HS-27A (cell line): ENCODE data around the gene GRK3.
"Not testable (repeated sequence)": the region's sequence is repeated elsewhere in the genome, so short reads cannot be mapped to it uniquely, and the experiment has no call there.

Experiments used
- DNase-seq: peaks from one replicate; pipeline ENCODE4 v3.0.0-alpha.2; 2012; ENCODE audit warnings: low read depth, missing footprints

The GRK3 gene

GRCh38 chr22:25564320-25564978, at the start of gene GRK3:
GRK3 (plus strand) TSS chr22:25564675; CDS start chr22:25565041, 366 bp downstream.
- DNase-seq = peak; percentile 23

GRCh38 chr22:25518000-25518663, 46.3 kb upstream of the GRK3 start:
- no peak for DNase-seq

DNA sequence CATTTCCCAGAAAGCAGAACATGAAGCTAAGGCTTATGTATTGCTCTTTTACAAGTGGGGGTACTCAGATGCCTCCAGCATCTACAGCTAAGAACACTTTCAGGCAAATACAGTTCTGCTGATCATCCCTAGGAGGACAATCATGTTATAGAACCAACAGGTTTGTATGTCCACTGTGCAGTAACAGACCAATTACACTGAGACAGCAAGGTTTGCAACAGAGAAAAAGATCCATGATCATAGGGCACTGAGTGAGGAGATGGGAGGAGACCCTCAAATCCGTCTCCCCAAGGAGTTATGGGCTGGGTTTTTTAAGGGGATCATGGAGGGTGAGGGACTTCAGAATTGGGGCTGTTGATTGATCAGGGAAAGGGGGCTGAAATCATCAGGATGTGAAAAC, 39.1 kb upstream of the GRK3 start:
- DNase-seq = no peak

- not testable (repeated sequence) for DNase-seq
Measured at GRCh38 chr22:25525804-25526584, 38.5 kb upstream of the GRK3 start.

DNA sequence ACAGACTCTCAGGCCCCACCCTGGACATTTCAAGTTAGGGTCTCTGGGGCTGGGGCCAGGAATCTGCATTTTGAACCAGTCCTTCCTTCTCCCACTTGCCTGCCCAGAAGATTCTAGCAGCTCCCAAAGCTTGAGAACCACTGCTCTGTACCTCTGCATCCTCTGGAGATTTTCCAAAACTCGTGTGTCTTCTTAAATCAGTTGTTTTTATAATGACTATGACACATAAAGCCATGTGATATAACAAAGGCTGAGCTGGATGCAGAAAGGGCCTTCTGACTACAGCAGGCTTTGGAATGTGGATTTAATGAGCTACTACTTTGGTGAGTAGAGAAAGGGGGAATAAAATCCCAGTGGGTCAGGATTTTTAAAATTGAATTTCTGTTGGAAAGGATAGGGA, 37.5 kb upstream of the GRK3 start:
- DNase-seq = not testable (repeated sequence)

DNA sequence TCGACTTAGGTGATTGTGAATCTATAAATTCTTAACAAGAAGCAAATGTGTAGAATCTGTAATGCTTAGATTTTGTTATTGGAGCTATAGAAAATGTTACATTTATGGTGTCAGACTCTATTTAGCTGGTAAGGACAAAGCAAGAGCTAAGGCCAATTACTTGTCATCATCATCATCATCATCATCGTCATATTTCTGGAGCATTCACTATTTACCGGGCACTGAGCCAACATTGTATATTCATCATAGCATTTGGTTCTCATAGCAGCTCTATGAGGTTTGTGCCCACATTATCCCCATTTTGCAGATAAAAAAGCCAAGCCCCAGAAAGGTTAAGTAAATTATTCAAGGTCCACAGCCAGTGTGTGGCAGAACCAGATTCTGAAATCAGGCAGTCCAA, 36.4 kb upstream of the GRK3 start:
- not testable (repeated sequence) for DNase-seq

- DNase-seq = not testable (repeated sequence)
Measured at GRCh38 chr22:25529059-25529458, 35.4 kb upstream of the GRK3 start.

- DNase-seq = not testable (repeated sequence)
Measured at GRCh38 chr22:25529541-25530137, 34.8 kb upstream of the GRK3 start.

GRCh38 chr22:25531677-25532076, 32.8 kb upstream of the GRK3 start:
- DNase-seq = not testable (repeated sequence)

GRCh38 chr22:25534724-25535123, 29.8 kb upstream of the GRK3 start:
- DNase-seq = no peak

GRCh38 chr22:25536589-25536988, 27.9 kb upstream of the GRK3 start:
- DNase-seq = no peak

- no peak for DNase-seq
Measured at GRCh38 chr22:25540166-25540907, 24.1 kb upstream of the GRK3 start.

GRCh38 chr22:25540908-25541660, 23.4 kb upstream of the GRK3 start:
- DNase-seq = no peak

- DNase-seq = no peak
Measured at GRCh38 chr22:25542191-25542590, 22.3 kb upstream of the GRK3 start.

DNA sequence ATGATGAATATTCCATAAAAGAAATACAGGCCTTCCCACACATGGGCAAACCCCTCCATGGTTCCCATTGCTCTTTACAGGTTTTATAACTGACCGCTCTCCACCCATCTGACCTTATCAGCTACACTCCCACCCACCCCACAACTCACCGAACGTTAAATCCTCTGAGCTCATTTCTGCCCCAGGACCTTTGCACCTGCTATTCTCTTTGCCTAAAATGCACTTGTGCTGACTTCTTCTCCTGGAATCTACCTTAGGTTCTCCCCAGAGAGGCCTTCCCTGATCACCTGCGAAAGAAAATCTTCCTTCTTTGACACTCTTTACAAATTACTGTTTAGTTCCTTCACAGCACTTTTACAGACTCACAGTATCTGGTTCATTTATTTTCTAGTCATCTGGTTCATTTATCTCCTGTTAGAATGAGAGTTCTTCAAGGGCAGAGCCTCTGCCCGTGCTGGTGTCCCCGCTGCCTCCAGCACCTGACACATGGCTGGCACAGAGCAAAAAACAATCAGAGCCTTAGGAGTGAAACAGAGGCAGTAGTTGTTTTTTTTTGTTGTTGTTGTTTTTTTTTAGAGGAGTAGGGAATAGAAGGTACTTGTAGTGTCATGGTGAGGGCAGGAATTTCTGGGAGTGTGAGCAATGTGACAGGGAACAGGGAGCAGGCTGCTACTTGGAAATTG, 21.6 kb upstream of the GRK3 start:
- no peak for DNase-seq

DNA sequence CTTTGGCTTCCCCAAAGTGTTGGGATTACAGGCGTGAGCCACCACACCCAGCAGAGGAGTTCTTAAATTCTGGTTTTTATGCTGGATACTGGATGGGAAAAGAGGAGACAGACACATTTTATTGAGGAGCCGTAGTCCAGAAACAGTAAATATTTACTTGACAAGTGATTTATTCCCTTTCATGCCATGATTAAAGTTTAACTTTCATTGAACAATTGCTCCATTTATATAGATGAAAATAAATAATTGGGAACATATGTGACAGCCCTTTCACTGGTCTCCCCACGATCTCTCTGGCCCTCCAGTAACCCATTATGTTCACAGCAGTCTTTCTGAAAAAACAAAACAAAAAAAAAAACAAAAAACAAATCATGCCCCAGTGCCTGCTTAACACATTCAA, 19.3 kb upstream of the GRK3 start:
- no peak for DNase-seq

- no peak for DNase-seq
Measured at GRCh38 chr22:25545672-25546071, 18.8 kb upstream of the GRK3 start.

DNA sequence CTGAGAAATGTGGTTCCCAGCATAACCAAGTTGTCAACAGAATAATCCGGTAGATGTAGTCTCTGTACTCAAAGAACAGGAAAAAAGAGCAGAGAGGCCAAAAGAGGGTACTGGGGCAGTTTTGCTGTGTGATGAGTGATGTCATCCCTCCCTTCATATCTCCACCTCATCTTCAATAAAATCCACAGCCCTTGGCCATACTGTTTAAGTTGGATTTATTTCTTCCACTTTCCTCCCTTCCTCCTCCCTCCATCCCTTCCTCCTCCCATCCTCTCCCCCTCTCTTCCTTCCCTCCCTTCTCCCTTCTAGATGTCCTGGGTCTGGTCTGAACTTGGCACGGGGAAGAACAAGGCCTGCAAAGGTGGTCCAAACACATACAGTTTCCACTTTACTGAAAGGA, 18.2 kb upstream of the GRK3 start:
- DNase-seq = no peak

DNA sequence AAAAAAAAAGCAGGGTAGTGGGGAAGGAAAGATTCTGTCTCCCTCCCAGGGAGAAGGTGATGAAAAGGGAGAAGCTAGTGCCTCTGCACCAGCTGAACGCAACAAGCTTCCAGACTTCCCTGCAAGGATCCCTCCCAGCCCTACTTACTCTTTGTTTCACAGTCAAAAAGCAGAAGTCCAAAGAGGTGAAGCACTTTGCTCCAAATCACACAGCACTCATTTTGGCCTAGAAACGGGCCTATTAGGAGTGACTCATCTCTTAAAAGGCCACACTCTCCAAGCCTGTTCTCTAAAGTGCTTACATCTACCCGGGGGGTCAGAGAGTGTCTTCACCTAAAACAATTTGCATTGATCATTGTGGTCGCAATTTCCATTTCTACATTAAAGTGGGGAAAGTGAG, 17.7 kb upstream of the GRK3 start:
- no peak for DNase-seq

GRCh38 chr22:25548866-25549464, 15.5 kb upstream of the GRK3 start:
- no peak for DNase-seq
